Transverse colon (tissue), 4 donors: ENCODE results near the gene EFCAB12.

ENCODE experiments used
- EP300 ChIP-seq: sonication (generic); formaldehyde crosslinking; IDR thresholded peaks from one replicate; pipeline ENCODE4 v1.6.1; 2017; ENCODE audit warnings: antibody characterized with exemption, low read depth
- POLR2A ChIP-seq: fragments of 450-650 bp; IDR thresholded peaks from one replicate; pipeline ENCODE4 v1.6.1; 2016; ENCODE audit warnings: antibody characterized with exemption, mild to moderate bottlenecking, moderate library complexity
- POLR2AphosphoS5 ChIP-seq, 3 donors: sonication (generic); formaldehyde crosslinking; IDR thresholded peaks; one replicate each; pipeline ENCODE4 v1.6.1; 2016; ENCODE audit warnings: antibody characterized with exemption in 3 of 3
- TF ChIP-seq, protein P1 (sequence below), 5 experiments: fragments of 200-600 bp in 3 of 5; fragments of 450-650 bp in 2 of 5; sonication (generic) in 3 of 5; IDR thresholded peaks; 1 replicate in 2 of 5; 2 replicates in 3 of 5; pipeline ENCODE4 v1.5.1; 2016 to 2017; ENCODE audit warnings: antibody characterized with exemption in 5 of 5, inconsistent platforms in 3 of 5, mild to moderate bottlenecking in 2 of 5, moderate library complexity in 1 of 5

DNA sequence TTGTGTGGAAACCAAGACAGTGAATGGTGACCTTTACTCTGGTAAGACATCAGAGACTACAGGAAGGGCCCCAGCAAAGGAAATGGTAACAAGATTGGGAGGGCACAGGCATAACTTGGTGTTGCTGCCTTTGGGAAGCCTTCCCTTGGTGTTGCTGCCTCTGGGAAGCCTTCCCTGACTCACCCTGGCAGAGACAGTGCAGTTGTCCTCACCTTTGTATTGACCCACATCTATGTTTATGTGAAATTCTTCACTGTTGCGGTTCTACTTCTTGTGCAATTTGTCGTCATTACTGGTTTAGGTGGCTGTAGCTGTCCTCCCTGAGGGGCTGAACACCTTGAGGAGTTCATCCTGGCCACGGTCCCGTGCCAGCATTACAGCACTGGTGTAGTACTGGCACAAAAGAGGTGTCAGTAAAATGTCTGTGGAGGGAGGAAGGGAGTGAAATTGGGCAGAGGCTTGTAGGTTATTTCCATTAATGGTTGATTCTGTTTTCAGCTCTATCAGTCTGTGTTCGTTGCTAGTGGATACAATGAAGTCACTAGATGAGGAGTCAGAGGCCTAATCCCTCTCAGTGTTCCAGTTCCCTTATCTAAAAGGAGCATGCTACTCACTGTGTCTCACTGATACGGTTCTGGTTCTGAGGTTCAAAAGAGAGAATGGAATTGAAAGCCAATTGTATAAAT, 33.2 kb upstream of the EFCAB12 start:
- TF ChIP-seq, protein P1, sequence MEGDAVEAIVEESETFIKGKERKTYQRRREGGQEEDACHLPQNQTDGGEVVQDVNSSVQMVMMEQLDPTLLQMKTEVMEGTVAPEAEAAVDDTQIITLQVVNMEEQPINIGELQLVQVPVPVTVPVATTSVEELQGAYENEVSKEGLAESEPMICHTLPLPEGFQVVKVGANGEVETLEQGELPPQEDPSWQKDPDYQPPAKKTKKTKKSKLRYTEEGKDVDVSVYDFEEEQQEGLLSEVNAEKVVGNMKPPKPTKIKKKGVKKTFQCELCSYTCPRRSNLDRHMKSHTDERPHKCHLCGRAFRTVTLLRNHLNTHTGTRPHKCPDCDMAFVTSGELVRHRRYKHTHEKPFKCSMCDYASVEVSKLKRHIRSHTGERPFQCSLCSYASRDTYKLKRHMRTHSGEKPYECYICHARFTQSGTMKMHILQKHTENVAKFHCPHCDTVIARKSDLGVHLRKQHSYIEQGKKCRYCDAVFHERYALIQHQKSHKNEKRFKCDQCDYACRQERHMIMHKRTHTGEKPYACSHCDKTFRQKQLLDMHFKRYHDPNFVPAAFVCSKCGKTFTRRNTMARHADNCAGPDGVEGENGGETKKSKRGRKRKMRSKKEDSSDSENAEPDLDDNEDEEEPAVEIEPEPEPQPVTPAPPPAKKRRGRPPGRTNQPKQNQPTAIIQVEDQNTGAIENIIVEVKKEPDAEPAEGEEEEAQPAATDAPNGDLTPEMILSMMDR (IDR thresholded peaks at IDR 0.05): no peak
- TF ChIP-seq POLR2A (no peak), EP300 (no peak), POLR2AphosphoS5 (IDR thresholded peaks at IDR 0.05) (no peak)
